ENCODE data around the gene RGS7BP. TPM values are rescaled to one million over a fixed set of nuclear protein-coding genes. Genes with fewer than 3 reads are reported as not detected.

The RGS7BP gene
- total RNA-seq, 1 donor from 2014 or later = 0.07 TPM

DNA sequence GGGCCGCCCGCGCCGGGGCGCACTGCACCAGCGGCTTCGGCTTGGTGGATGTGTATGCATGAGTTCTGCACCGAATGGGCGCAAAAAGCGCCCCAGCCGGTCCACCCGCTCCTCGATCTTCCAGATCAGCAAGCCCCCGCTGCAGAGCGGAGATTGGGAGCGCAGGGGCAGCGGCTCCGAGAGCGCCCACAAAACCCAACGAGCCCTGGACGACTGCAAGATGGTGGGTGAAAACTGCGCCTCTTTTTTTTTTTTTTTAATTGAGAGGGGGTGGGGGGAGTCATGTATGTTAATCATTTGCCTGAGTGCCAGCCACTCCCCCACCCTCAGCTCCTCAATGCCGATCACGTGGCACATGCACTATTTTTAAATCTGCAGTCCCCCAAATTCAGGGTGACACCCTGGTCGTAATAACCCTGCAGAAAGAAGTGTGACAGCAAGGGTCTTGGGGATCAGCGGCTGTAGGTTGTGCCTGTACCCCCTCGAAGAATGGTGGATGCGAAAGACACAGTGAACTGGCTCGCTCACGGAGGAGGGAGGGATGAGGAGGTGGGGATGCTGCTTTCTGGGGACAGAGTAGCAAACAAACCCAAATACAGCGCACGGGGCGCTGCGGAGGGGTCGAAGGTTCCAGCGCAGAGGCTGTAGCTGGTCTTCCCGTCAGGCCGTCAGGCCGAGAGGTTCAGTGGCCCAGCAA is 900 bp downstream of the RGS7BP start:
- peak overlapping the region; percentile 55 for H3K9ac ChIP-seq (ENCODE audit: low read length)

DNA sequence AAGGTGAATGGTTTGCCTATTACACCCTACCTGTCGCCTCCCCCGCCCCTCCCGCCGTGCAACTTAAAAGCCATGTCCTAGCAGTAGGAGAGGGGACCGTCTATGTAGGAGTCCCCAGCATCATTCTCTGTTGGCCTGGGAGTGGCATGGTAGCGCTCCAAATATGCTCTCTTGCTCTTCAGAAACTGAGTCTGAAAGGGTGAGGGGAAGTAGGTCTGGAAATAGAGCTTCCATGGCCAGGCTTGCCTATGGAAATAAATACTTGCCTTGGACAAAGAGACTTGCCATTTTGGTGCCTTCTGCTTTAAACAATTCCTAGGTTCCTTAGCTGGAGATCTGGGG is 1.4 kb downstream of the RGS7BP start:
- H3K9ac ChIP-seq (ENCODE audit: low read length) = no peak overlapping the region
- no peak overlapping the region for H2AFZ ChIP-seq (ENCODE audit: low read depth, low read length)
- FAIRE-seq (no peak), DNase-seq (ENCODE audit: low read depth) (no peak)
- H3K27ac ChIP-seq (ENCODE audit: low read depth, low read length) = no peak overlapping the region
- peak overlapping the region; percentile 62 for H3K4me3 ChIP-seq (ENCODE audit: insufficient read depth, low read depth, low read length)
- H3K4me1 Mint-ChIP-seq (ENCODE audit: low read depth, unreplicated experiment) = peaks cover 14% of the 10 kb centered on the region
- no peaks in the 10 kb centered on the region for H3K9me3 ChIP-seq (ENCODE audit: insufficient read depth, low read depth, low read length)
- H3K27me3 ChIP-seq (ENCODE audit: insufficient read depth, low read length) = peaks cover 28% of the 10 kb centered on the region
- H3K9me3 Mint-ChIP-seq (ENCODE audit: unreplicated experiment) = peaks cover 1% of the 10 kb centered on the region
- H3K27ac Mint-ChIP-seq (ENCODE audit: unreplicated experiment) = no peak overlapping the region
- no peaks in the 10 kb centered on the region for H3K79me2 ChIP-seq (ENCODE audit: insufficient read depth, low read length)
- no peaks in the 10 kb centered on the region for H3K36me3 Mint-ChIP-seq (ENCODE audit: low read depth, unreplicated experiment)
- no peaks in the 10 kb centered on the region for H4K20me1 ChIP-seq (ENCODE audit: insufficient read depth, low read length)
- TF ChIP-seq, protein P1, sequence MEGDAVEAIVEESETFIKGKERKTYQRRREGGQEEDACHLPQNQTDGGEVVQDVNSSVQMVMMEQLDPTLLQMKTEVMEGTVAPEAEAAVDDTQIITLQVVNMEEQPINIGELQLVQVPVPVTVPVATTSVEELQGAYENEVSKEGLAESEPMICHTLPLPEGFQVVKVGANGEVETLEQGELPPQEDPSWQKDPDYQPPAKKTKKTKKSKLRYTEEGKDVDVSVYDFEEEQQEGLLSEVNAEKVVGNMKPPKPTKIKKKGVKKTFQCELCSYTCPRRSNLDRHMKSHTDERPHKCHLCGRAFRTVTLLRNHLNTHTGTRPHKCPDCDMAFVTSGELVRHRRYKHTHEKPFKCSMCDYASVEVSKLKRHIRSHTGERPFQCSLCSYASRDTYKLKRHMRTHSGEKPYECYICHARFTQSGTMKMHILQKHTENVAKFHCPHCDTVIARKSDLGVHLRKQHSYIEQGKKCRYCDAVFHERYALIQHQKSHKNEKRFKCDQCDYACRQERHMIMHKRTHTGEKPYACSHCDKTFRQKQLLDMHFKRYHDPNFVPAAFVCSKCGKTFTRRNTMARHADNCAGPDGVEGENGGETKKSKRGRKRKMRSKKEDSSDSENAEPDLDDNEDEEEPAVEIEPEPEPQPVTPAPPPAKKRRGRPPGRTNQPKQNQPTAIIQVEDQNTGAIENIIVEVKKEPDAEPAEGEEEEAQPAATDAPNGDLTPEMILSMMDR (IDR thresholded peaks at IDR 0.05; ENCODE audit: insufficient read depth, low read depth, low read length) = no peak
- TF ChIP-seq EZH2 (IDR thresholded peaks at IDR 0.05; ENCODE audit: insufficient read depth, low read length) = no peak
- peaks cover 65% of the 10 kb centered on the region for H3K27me3 Mint-ChIP-seq (ENCODE audit: low read depth, unreplicated experiment)
- peak overlapping the region; percentile 98 for H3K4me2 ChIP-seq (ENCODE audit: low read length)
- H3K4me1 ChIP-seq (ENCODE audit: insufficient read depth, low read length) = no peaks in the 10 kb centered on the region
- no peaks in the 10 kb centered on the region for H3K36me3 ChIP-seq (ENCODE audit: insufficient read depth, low read length)
- H3K4me3 Mint-ChIP-seq (ENCODE audit: unreplicated experiment) = peak overlapping the region; percentile 50

More for the DNA sequence above, 900 bp downstream of the RGS7BP start:
- Mint-ChIP-seq H3K27ac (ENCODE audit: unreplicated experiment) (no peak overlapping the region), H3K36me3 (ENCODE audit: low read depth, unreplicated experiment) (no peaks in the 10 kb centered on the region), H3K4me1 (ENCODE audit: low read depth, unreplicated experiment) (peaks cover 19% of the 10 kb centered on the region), H3K4me3 (ENCODE audit: unreplicated experiment) (peak overlapping the region; percentile 83), H3K27me3 (ENCODE audit: low read depth, unreplicated experiment) (peaks cover 64% of the 10 kb centered on the region), H3K9me3 (ENCODE audit: unreplicated experiment) (peaks cover 1% of the 10 kb centered on the region)
- Histone ChIP-seq H3K27me3 (ENCODE audit: insufficient read depth, low read length) (peaks cover 28% of the 10 kb centered on the region), H3K9me3 (ENCODE audit: insufficient read depth, low read depth, low read length) (no peaks in the 10 kb centered on the region), H2AFZ (ENCODE audit: low read depth, low read length) (peak overlapping the region; percentile 96), H4K20me1 (ENCODE audit: insufficient read depth, low read length) (no peaks in the 10 kb centered on the region), H3K4me1 (ENCODE audit: insufficient read depth, low read length) (no peaks in the 10 kb centered on the region), H3K4me3 (ENCODE audit: insufficient read depth, low read depth, low read length) (peak overlapping the region; percentile 62), H3K27ac (ENCODE audit: low read depth, low read length) (no peak overlapping the region), H3K36me3 (ENCODE audit: insufficient read depth, low read length) (no peaks in the 10 kb centered on the region), H3K79me2 (ENCODE audit: insufficient read depth, low read length) (no peaks in the 10 kb centered on the region), H3K4me2 (ENCODE audit: low read length) (peak overlapping the region; percentile 98)
- no peak for TF ChIP-seq EZH2 (IDR thresholded peaks at IDR 0.05; ENCODE audit: insufficient read depth, low read length)
- TF ChIP-seq, protein P1 (IDR thresholded peaks at IDR 0.05; ENCODE audit: insufficient read depth, low read depth, low read length) = no peak
- DNase-seq (ENCODE audit: low read depth) (no peak), FAIRE-seq (no peak)

DNA sequence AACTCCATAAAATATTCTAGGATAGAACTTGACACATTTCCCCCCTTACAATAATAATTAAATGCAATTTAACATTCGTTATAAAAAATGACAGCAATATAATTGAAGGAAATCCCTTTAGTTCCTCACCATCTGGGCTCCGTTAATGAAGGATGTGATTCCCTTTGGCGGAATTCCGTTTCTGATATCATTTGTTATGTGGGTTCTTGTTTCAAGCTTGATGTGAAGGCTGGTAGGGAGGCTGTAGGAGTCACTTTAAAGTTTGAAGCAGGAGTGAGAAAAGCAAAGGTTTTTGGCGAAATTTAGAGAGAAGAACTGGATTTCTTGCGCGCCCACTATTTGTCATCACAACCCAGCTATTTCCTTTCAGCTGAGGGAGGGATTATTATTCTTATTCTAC is 4.0 kb downstream of the RGS7BP start:
- TF ChIP-seq, protein P1 (IDR thresholded peaks at IDR 0.05; ENCODE audit: insufficient read depth, low read depth, low read length) = no peak
- no peak for TF ChIP-seq EZH2 (IDR thresholded peaks at IDR 0.05; ENCODE audit: insufficient read depth, low read length)
- H3K4me3 Mint-ChIP-seq (ENCODE audit: unreplicated experiment) = no peak overlapping the region
- no peaks in the 10 kb centered on the region for H3K36me3 ChIP-seq (ENCODE audit: insufficient read depth, low read length)
- H4K20me1 ChIP-seq (ENCODE audit: insufficient read depth, low read length) = no peaks in the 10 kb centered on the region
- H3K4me1 Mint-ChIP-seq (ENCODE audit: low read depth, unreplicated experiment) = peaks cover 3% of the 10 kb centered on the region
- H3K4me3 ChIP-seq (ENCODE audit: insufficient read depth, low read depth, low read length) = no peak overlapping the region
- H3K27ac Mint-ChIP-seq (ENCODE audit: unreplicated experiment) = no peak overlapping the region
- H3K79me2 ChIP-seq (ENCODE audit: insufficient read depth, low read length) = no peaks in the 10 kb centered on the region
- H3K9ac ChIP-seq (ENCODE audit: low read length) = no peak overlapping the region
- H3K27me3 Mint-ChIP-seq (ENCODE audit: low read depth, unreplicated experiment) = peaks cover 56% of the 10 kb centered on the region
- no peak overlapping the region for H3K27ac ChIP-seq (ENCODE audit: low read depth, low read length)
- no peaks in the 10 kb centered on the region for H3K36me3 Mint-ChIP-seq (ENCODE audit: low read depth, unreplicated experiment)
- no peak for DNase-seq (ENCODE audit: low read depth)
- no peaks in the 10 kb centered on the region for H3K4me1 ChIP-seq (ENCODE audit: insufficient read depth, low read length)
- peaks cover 22% of the 10 kb centered on the region for H3K27me3 ChIP-seq (ENCODE audit: insufficient read depth, low read length)
- H3K9me3 ChIP-seq (ENCODE audit: insufficient read depth, low read depth, low read length) = no peaks in the 10 kb centered on the region
- H3K4me2 ChIP-seq (ENCODE audit: low read length) = no peak overlapping the region
- no peaks in the 10 kb centered on the region for H3K9me3 Mint-ChIP-seq (ENCODE audit: unreplicated experiment)
- H2AFZ ChIP-seq (ENCODE audit: low read depth, low read length) = no peak overlapping the region
- no peak for FAIRE-seq
